D721Med (cell line): Measurements from ENCODE around the gene MUC5AC.

ENCODE experiments used
- DNase-seq: peaks from one replicate; pipeline ENCODE4 v3.0.0; 2011; ENCODE audit warnings: low spot score; ENCODE audit not compliant: insufficient read length
- FAIRE-seq: peaks from 2 replicates; lab custom pipeline; 2011; peaks lifted over from hg19 to GRCh38; lab: Jason Lieb, UNC
- TF ChIP-seq, protein P1 (sequence below): IDR thresholded peaks from 2 replicates; pipeline ENCODE4 v1.5.1; 2012; ENCODE audit warnings: mild to moderate bottlenecking, control low read depth; ENCODE audit not compliant: insufficient read depth; ENCODE audit errors: missing control alignments

Gene MUC5AC

DNA sequence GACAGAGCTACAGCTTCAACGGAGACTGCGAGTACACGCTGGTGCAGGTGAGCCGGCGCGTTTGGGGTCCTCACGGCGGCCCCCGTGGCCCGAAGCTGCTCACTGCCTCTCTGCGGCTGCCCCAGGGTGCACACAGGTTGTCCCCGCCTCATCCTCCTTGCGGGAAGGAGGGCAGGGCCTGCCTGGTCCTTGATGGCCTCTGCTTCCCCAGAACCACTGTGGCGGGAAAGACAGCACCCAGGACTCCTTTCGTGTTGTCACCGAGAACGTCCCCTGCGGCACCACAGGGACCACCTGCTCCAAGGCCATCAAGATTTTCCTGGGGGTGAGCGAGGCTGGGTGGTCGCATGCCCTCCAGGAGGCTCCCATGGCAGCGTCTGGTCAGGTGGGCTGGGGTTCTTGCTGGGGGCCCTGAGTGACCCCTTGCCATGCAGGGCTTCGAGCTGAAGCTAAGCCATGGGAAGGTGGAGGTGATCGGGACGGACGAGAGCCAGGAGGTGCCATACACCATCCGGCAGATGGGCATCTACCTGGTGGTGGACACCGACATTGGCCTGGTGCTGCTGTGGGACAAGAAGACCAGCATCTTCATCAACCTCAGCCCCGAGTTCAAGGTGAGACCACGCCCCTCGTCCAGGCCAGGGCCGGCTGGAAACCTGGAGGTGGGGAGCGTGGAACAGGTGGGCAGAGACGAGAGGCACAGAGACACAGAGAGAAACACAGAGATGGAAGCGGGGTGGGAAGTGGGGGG lies 19.4 kb downstream of the MUC5AC start:
- no peak for DNase-seq
- TF ChIP-seq, protein P1, sequence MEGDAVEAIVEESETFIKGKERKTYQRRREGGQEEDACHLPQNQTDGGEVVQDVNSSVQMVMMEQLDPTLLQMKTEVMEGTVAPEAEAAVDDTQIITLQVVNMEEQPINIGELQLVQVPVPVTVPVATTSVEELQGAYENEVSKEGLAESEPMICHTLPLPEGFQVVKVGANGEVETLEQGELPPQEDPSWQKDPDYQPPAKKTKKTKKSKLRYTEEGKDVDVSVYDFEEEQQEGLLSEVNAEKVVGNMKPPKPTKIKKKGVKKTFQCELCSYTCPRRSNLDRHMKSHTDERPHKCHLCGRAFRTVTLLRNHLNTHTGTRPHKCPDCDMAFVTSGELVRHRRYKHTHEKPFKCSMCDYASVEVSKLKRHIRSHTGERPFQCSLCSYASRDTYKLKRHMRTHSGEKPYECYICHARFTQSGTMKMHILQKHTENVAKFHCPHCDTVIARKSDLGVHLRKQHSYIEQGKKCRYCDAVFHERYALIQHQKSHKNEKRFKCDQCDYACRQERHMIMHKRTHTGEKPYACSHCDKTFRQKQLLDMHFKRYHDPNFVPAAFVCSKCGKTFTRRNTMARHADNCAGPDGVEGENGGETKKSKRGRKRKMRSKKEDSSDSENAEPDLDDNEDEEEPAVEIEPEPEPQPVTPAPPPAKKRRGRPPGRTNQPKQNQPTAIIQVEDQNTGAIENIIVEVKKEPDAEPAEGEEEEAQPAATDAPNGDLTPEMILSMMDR: no peak
- no peak for FAIRE-seq

DNA sequence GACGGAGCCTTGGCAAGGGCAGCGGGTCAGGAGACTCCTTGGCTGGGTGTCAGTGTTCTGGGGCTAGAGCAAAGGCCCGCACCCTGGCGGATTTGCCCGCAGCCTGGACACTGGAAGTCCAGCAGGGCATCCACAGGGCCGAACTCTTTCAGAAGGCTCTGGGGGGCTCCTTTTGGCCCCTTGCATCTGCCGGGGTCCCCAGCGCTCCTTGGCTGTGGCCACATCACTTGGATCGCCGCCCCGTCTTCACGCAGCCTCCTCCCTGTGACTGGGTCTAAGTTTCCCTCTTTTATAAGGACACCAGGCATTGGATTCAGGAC lies 20.0 kb downstream of the MUC5AC start:
- FAIRE-seq (no peak), DNase-seq (no peak)
- TF ChIP-seq, protein P1: no peak

- TF ChIP-seq, protein P1: no peak
- FAIRE-seq: no peak
Measured at GRCh38 chr11:1178201-1178885, 20.6 kb downstream of the MUC5AC start.

GRCh38 chr11:1178906-1179305 lies 21.2 kb downstream of the MUC5AC start:
- TF ChIP-seq, protein P1: no peak
- DNase-seq (no peak), FAIRE-seq (no peak)

More at GRCh38 chr11:1178201-1178885, 20.6 kb downstream of the MUC5AC start:
- no peak for DNase-seq

DNA sequence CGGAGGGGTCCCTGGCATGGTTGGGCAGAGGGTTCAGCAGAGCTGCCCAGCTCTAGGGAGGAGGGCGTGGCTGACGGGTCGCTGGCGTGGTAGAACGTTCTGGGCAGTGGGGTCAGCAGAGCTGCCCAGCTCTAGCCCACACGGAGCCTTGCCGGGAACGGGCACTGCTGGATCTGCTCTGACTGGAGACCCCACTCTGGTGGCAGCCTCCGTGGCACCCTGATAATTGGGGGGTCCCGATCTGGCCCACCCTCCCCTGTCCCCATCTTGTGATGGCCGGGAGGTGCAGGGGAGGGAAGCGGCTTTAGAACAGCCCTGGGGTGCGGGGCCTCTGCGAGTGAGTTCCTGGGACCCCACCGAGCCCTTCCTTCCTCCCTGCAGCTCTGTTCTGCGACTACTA lies 21.9 kb downstream of the MUC5AC start:
- FAIRE-seq (no peak), DNase-seq (no peak)
- TF ChIP-seq, protein P1: no peak

DNA sequence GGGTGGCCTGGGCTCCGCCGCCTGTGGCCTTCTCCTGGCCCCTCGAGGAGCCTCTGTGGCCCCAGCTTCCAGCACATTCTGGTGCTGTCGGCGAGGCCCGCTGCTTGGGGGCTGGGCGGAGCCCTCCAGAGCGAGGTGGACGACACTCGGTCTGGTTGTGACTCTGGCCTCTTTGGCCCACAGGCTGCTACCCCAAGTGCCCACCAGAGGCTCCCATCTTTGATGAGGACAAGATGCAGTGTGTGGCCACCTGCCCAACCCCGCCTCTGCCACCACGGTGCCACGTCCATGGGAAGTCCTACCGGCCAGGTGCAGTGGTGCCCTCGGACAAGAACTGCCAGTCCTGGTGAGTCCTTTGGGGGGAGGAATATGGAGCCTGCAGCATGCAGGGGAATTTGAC lies 22.4 kb downstream of the MUC5AC start:
- no peak for DNase-seq
- FAIRE-seq: no peak
- TF ChIP-seq, protein P1: no peak

DNA sequence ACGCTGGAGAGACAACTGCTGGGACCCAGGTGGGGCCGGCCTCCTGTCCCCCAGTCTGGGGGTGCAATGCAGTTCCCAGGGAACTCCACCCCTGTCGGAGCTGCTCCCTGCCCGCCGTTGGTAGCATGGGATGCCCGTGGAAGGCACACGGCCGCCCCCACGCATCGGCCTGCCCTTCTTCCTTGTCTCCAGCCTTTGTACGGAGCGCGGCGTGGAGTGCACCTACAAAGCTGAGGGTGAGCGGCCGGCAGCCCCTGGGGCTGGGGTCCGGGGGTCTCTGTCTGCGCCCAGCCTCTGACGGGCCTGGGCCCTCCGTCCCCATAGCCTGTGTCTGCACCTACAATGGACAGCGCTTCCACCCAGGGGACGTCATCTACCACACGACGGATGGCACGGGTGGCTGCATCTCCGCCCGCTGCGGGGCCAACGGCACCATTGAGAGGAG lies 23.2 kb downstream of the MUC5AC start:
- TF ChIP-seq, protein P1: no peak
- no peak for FAIRE-seq
- no peak for DNase-seq
